Measurements from ENCODE around the gene TBX10.
"Not testable (repeated sequence)": the region's sequence is repeated elsewhere in the genome, so short reads cannot be mapped to it uniquely, and the experiment has no call there.

TBX10 gene

GRCh38 chr11:67631411-67631810 lies 8.2 kb downstream of the TBX10 start:
- DNase-seq (ENCODE audit: low spot score), result no peak

GRCh38 chr11:67630943-67631331 lies 8.6 kb downstream of the TBX10 start:
- DNase-seq (ENCODE audit: low spot score), result no peak

- DNase-seq (ENCODE audit: low spot score), result peak; percentile 98
Measured at GRCh38 chr11:67630228-67630942, 9.2 kb downstream of the TBX10 start.

- DNase-seq (ENCODE audit: low spot score), result peak; percentile 80
Measured at GRCh38 chr11:67629386-67630227, 10.0 kb downstream of the TBX10 start, which contains the start of gene NUDT8. NUDT8 (minus strand) TSS chr11:67629937; CDS start chr11:67629911, 26 bp downstream.

- DNase-seq (ENCODE audit: low spot score), result no peak
Measured at GRCh38 chr11:67628710-67629385, 10.7 kb downstream of the TBX10 start.

GRCh38 chr11:67627812-67628624 lies 11.5 kb downstream of the TBX10 start:
- no peak for DNase-seq (ENCODE audit: low spot score)

GRCh38 chr11:67627441-67627811 lies 12.1 kb downstream of the TBX10 start:
- no peak for DNase-seq (ENCODE audit: low spot score)

GRCh38 chr11:67626970-67627369 lies 12.6 kb downstream of the TBX10 start:
- no peak for DNase-seq (ENCODE audit: low spot score)

GRCh38 chr11:67626131-67626833 lies 13.3 kb downstream of the TBX10 start:
- not testable (repeated sequence) for DNase-seq (ENCODE audit: low spot score)

GRCh38 chr11:67623795-67624194 lies 15.8 kb downstream of the TBX10 start:
- DNase-seq (ENCODE audit: low spot score), result not testable (repeated sequence)

- not testable (repeated sequence) for DNase-seq (ENCODE audit: low spot score)
Measured at GRCh38 chr11:67622905-67623304, 16.7 kb downstream of the TBX10 start.

GRCh38 chr11:67621928-67622327 lies 17.6 kb downstream of the TBX10 start:
- DNase-seq (ENCODE audit: low spot score), result not testable (repeated sequence)

GRCh38 chr11:67620621-67621020 lies 18.9 kb downstream of the TBX10 start:
- DNase-seq (ENCODE audit: low spot score), result not testable (repeated sequence)

- DNase-seq (ENCODE audit: low spot score), result not testable (repeated sequence)
Measured at GRCh38 chr11:67619683-67620618, 19.6 kb downstream of the TBX10 start.

- DNase-seq (ENCODE audit: low spot score), result not testable (repeated sequence)
Measured at GRCh38 chr11:67618901-67619659, 20.5 kb downstream of the TBX10 start.

GRCh38 chr11:67617243-67617953 lies 22.2 kb downstream of the TBX10 start:
- DNase-seq (ENCODE audit: low spot score), result no peak

- DNase-seq (ENCODE audit: low spot score), result no peak
Measured at GRCh38 chr11:67616431-67617242, 22.9 kb downstream of the TBX10 start.
